Ovary (tissue), 9 donors: ENCODE data around the gene SLC19A1. TPM values are rescaled to one million over a fixed set of nuclear protein-coding genes. Genes with fewer than 3 reads are reported as not detected.

Source experiments
- DNase-seq, 5 donors: peaks; one replicate each; pipeline ENCODE4 v3.0.0-alpha.2; 2019 to 2020
- H3K27ac ChIP-seq, 2 donors: fragments of 200-600 bp; one replicate each; pipeline versions ENCODE4 v1.5.1 to v1.8.0; 2019 to 2022
- H3K27me3 ChIP-seq: fragments of 200-600 bp; one replicate; pipeline ENCODE4 v1.8.0; 2022
- H3K36me3 ChIP-seq: fragments of 200-600 bp; sonication (generic); one replicate; pipeline ENCODE4 v1.5.1; 2019
- H3K4me1 ChIP-seq: one replicate; pipeline ENCODE4 v1.8.1; 2013; ENCODE audit warnings: mild to moderate bottlenecking, moderate library complexity; ENCODE audit not compliant: insufficient read depth
- H3K4me3 ChIP-seq: fragments of 200-600 bp; sonication (generic); one replicate; pipeline ENCODE4 v1.5.1; 2017
- H3K9me3 ChIP-seq, 2 donors: fragments of 200-600 bp in 1 of 2; sonication (generic) in 1 of 2; one replicate each; pipeline versions ENCODE4 v1.5.1 to v1.8.1; 2013 to 2019; ENCODE audit warnings: mild to moderate bottlenecking in 1 of 2, moderate library complexity in 1 of 2
- CTCF ChIP-seq, 3 donors: fragments of 450-650 bp in 2 of 3; fragments of 200-600 bp in 1 of 3; IDR thresholded peaks; one replicate each; pipeline versions ENCODE4 v1.5.1 to v1.8.0; 2016 to 2022; ENCODE audit warnings: antibody characterized with exemption in 3 of 3, mild to moderate bottlenecking in 1 of 3
- EP300 ChIP-seq: sonication (generic); formaldehyde crosslinking; IDR thresholded peaks from one replicate; pipeline ENCODE4 v1.6.1; 2017; ENCODE audit warnings: antibody characterized with exemption
- POLR2A ChIP-seq: fragments of 450-650 bp; IDR thresholded peaks from one replicate; pipeline ENCODE4 v1.6.1; 2017; ENCODE audit warnings: antibody characterized with exemption, mild to moderate bottlenecking, moderate library complexity
- WGBS, 3 donors: extraction: QIAGEN DNeasy Blood & Tissue Kit in 1 of 3; methylation state at CpG; one replicate each; pipeline versions ENCODE4 v1.1.5 to v1.1.7; 2013 to 2017; 5-methylcytosine and 5-hydroxymethylcytosine counted together
- intact Hi-C, 4 donors: fragments of 100-400 bp; cut with DNase I; formaldehyde crosslinking; loops; one replicate each; pipeline versions ENCODE4 v1.11.0 to v1.15.1; 2022 to 2023
- polyA plus RNA-seq, 2 donors: library from polyadenylated mRNA; stranded (reverse); fragments of 200-250 nt in 1 of 2; fragments of 350-450 nt in 1 of 2; fragmentation: Illumina TruSeq in 1 of 2; extraction: RNeasy Lipid Tissue Mini Kit (QIAGEN cat#74804) in 1 of 2; gene quantifications; one replicate each; pipeline ENCODE4 v1.2.3, GENCODE V29; 2013 to 2014
- total RNA-seq, 7 donors: library from RNA; depleted of rRNA in 2 of 7; stranded (reverse); fragments of >200 nt in 2 of 7; fragmentation: NEBNext Ultra II Directional in 3 of 7; extraction: Animal tissue kit (Norgen Biotek cat#: 25700) in 3 of 7; gene quantifications; one replicate each; pipeline versions ENCODE4 v1.1.0 to v1.2.4, GENCODE V29; 2016 to 2023
- donor health status: DM: no; HTN: no; CAD: no; lungs with moderate emphysema.
- donor health status: DM: no; HTN: no; CAD: no.
- donor health status: Bipolar disorder and iron deficiency.
- donor health status: DM: yes; HTN: yes; CAD: no.
- donor health status: DM: no; HTN: no; CAD: no.
- donor health status: DM: yes; HTN: yes; CAD: no.

SLC19A1 gene
- total and polyA plus RNA-seq, 9 donors = 0.88 to 18.2 (median 8.1) TPM

- no peak for DNase-seq
- Histone ChIP-seq H3K9me3 (no peaks in the 10 kb centered on the region), H3K4me1 (no peaks in the 10 kb centered on the region), H3K4me3 (no peak overlapping the region), H3K27me3 (no peaks in the 10 kb centered on the region), H3K36me3 (no peaks in the 10 kb centered on the region), H3K27ac (no peak overlapping the region)
- TF ChIP-seq CTCF (IDR thresholded peaks at IDR 0.05) (no peak), POLR2A (no peak), EP300 (no peak)
- intact Hi-C loops = no loop called here
- 87 to 94% (median 91%) methylated on average over 30 to 35 of the region's 35 CpGs for WGBS, 3 donors
Observed at GRCh38 chr21:45480701-45481500, 61.3 kb downstream of the SLC19A1 start.

GRCh38 chr21:45479691-45480675 is 62.3 kb downstream of the SLC19A1 start:
- 89 to 93% (median 92%) methylated on average over 31 to 37 of the region's 37 CpGs for WGBS, 3 donors
- TF ChIP-seq CTCF (IDR thresholded peaks at IDR 0.05) (no peak), POLR2A (no peak), EP300 (no peak)
- Histone ChIP-seq H3K4me3 (no peak overlapping the region), H3K4me1 (no peaks in the 10 kb centered on the region), H3K9me3 (no peaks in the 10 kb centered on the region), H3K36me3 (no peaks in the 10 kb centered on the region), H3K27me3 (no peaks in the 10 kb centered on the region), H3K27ac (no peak overlapping the region)
- no peak for DNase-seq
- intact Hi-C loops = loop anchor here in 1 of 4 donors (10.0 kb wide), 1 partner anchor 345 kb away; no protein-coding TSS in a partner anchor

GRCh38 chr21:45478816-45479669 is 63.2 kb downstream of the SLC19A1 start:
- Histone ChIP-seq H3K4me3 (no peak overlapping the region), H3K9me3 (no peaks in the 10 kb centered on the region), H3K4me1 (no peaks in the 10 kb centered on the region), H3K27me3 (no peaks in the 10 kb centered on the region), H3K36me3 (no peaks in the 10 kb centered on the region), H3K27ac (no peak overlapping the region)
- intact Hi-C loops = loop anchor here in 1 of 4 donors (10.0 kb wide), 1 partner anchor 346 kb away; no protein-coding TSS in a partner anchor
- 84 to 92% (median 89%) methylated on average over 31 of the region's 31 CpGs for WGBS, 3 donors
- TF ChIP-seq POLR2A = no peak
- no peak for TF ChIP-seq CTCF (IDR thresholded peaks at IDR 0.05)
- TF ChIP-seq EP300 = no peak
- DNase-seq = no peak
